ENCODE data around the gene ABCC1.
"Not testable (repeated sequence)": the region's sequence is repeated elsewhere in the genome, so short reads cannot be mapped to it uniquely, and the experiment has no call there.

The ABCC1 gene

DNA sequence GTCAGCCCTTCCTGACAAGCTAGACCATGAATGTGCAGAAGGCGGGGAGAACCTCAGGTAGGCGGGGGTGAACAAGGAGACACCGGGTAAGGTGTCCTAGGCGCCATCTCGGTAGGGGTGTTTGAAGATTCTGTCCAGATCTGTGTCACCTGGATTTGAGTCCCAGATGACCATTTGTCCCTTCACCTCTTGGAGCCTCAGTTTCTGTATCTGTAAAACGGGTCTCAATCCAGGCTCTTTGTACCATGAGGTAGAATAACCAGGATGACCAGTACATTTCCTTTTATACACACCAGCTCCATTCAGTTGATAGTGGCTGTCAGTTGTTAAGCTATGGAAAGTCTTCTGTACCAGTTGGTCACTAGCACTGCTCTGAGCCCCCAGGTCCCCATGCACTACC lies 187.2 kb downstream of the ABCC1 start:
- DNase-seq (ENCODE audit: low read depth in 2 of 3, low spot score in 2 of 3): no peak

DNA sequence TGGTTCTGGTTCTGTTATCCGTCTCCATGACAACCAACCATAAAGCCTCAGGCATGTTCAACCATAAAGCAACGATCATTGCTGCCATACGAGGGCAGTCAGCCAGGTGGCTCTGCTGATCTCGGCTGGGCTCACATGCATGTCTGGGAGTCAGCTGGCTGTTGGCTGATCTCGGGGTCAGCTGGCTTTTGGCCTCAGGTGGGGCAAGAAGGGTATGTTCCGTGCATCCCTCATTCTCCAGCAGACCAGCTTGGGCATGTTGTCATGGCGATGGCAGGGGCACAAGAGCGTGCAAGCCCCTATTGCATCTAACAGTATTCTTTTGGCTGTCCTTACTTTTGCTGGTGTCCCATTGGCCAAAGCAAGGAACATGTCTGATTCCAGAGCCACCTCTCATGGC lies 187.7 kb downstream of the ABCC1 start:
- no peak for DNase-seq (ENCODE audit: low read depth in 2 of 3, low spot score in 2 of 3)

DNA sequence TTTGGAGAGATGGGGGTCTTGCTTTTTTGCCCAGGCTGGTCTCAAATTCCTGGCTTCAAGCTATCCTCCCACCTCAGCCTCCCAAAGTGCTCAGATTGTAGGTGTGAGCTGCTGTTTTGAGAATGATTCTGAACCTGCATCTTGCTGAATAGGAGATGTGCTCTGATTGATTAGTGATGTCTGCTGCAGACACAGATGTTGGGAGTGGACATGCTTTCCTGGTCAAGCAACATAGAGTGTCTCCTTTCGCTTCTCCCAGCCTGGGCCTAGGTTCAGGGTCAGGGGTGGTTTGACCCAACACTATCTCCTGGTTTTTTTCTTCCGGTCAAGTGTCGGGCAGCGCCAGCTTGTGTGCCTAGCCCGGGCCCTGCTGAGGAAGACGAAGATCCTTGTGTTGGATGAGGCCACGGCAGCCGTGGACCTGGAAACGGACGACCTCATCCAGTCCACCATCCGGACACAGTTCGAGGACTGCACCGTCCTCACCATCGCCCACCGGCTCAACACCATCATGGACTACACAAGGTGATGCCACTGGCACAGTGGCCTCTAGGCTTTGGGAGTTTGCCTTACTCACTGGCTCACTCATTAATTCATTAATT lies 188.7 kb downstream of the ABCC1 start:
- no peak for DNase-seq (ENCODE audit: low read depth in 2 of 3, low spot score in 2 of 3)

DNA sequence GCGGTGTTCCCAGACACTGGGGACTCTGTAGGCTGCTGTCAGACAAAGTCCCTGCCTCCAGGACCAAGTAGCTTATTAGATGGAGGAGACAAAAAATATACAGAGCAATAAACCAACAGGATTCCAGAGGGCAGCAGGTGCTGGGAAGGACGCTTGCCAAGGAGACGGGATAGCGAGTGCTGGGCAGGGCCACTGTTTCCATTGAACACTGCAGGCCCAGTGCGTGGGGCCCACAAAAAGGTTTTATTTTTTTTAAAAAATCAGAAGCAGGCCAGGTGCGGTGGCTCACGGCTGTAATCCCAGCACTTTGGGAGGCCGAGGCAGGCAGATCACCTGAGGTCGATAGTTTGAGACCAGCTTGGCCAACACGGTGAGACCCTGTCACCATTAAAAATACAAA lies 189.6 kb downstream of the ABCC1 start:
- DNase-seq (ENCODE audit: low read depth in 2 of 3, low spot score in 2 of 3): no peak

DNA sequence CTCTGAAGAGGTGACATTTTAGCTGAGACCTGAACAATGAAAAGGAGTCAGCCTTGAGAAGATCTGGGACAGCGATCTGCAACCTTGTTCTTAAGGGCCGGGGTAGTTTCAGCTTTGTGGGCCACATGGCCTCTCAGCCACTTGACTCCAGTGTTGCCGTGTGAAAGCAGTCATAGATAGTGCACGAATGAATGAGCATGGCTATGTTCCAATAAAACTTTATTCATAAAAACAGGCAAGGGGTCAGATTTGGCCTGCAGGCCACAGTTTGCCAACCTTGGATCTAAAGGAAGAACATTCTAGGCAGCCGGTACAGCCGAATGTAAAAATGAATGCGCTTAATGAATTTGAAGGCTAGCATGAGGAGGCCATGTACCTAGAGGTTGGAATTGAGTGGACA lies 190.4 kb downstream of the ABCC1 start:
- DNase-seq (ENCODE audit: low read depth in 2 of 3, low spot score in 2 of 3): no peak

DNA sequence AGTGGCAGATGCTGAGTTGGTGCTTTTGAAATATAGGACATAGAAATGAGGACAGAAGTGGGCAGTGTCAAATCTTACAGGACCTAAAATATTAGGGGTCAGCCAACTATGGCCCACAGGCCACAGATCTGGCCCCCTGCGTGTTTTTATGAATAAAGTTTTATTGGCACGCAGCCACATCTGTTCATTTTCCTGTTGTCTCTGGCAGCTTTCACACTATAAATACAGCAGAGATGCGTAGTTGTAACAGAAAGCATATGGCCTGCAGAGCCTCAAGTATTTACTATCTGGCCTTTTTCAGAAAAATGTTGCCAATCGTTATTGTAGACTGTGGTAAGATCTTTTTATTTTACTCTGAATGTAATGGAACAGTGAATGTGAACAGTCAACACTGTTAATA lies 191.1 kb downstream of the ABCC1 start:
- no peak for DNase-seq (ENCODE audit: low read depth in 2 of 3, low spot score in 2 of 3)

DNA sequence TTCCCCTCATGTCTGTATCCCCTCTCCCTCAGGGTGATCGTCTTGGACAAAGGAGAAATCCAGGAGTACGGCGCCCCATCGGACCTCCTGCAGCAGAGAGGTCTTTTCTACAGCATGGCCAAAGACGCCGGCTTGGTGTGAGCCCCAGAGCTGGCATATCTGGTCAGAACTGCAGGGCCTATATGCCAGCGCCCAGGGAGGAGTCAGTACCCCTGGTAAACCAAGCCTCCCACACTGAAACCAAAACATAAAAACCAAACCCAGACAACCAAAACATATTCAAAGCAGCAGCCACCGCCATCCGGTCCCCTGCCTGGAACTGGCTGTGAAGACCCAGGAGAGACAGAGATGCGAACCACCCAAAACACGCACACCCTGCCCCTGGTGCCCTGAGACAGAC lies 191.7 kb downstream of the ABCC1 start:
- no peak for DNase-seq (ENCODE audit: low read depth in 2 of 3, low spot score in 2 of 3)

DNA sequence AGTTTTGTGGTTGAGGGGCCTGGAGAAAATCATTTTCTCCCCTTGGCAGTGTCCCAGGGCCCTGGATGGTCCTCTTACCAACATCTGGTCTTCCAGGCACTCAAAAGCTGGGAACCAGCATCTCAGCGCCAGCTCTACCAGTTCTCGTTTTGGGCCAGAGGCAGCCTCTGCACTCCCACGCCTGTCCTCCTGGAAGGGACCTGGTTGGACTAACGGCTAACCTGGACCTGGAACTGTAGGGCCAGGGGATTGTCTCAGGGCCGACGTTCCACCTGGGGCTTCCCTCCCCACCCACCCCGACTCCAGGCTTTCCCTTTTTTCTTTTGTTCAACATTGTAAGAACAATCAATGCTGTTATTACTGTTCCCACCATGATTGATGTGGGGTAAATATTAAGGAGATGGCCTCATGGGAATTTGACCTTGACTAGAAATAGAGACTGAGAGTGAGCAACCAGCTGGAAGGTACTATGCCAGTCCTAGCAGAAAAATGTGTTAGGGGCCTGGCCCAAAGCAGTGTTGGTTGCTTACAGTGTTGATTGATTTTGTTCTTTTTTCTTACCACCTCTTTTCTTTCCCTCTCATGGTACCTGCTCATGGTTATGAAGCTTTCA lies 192.5 kb downstream of the ABCC1 start:
- no peak for DNase-seq (ENCODE audit: low read depth in 2 of 3, low spot score in 2 of 3)

DNA sequence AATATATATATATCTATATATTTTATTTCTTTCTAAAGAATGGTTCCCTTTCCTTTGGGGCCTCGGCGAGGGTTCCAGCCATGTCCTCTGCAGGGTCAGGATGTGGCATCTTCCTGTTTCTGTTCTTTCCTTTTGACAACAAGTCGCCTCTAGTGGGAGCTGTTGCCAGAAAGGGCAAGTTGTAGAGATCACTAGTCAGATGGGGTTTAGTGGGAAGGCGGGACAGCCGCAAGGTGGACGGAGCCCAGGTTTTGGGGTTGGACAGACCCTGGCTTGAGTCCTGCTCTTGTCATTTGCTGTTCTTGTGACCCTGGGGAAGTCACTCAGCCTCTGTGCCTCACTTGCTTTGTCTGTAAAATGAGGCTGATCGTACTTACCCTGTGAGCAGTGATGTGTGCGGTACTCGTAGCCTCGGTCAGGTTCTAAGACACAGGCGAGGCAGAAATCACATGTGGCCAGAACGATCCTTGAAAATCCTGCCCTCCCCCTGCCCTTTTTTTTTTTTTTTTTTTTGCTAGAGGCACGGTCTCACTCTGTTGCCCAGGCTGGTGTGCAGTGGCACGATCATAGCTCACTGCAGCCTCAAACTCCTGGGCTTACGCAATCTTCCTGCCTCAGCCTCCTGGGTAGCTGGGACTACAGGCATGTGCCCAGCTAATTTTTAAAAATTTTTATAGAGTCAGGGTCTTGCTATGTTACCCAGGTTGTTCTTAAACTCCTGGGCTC lies 193.8 kb downstream of the ABCC1 start:
- DNase-seq (ENCODE audit: low read depth in 2 of 3, low spot score in 2 of 3): no peak

DNA sequence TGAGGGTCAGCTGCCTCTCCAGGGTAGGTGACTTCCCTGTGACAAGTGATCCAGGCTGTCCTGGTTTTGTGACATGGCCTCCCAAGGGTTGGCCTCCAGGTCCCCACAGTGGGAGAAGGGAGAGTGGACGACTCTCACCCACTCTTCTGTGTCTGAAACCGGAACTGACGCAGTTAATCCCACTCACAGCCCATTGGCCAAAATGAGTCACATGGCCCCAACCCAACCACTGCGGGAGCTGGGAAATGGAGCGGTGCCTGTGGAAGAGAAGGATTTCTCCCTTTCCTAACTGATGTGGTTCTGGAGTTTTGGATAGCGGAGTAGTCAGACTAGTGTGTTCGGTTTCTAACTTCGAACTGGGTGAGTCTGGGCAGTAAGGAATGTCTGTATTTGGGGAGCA lies 194.5 kb downstream of the ABCC1 start:
- DNase-seq (ENCODE audit: low read depth in 2 of 3, low spot score in 2 of 3): no peak

DNA sequence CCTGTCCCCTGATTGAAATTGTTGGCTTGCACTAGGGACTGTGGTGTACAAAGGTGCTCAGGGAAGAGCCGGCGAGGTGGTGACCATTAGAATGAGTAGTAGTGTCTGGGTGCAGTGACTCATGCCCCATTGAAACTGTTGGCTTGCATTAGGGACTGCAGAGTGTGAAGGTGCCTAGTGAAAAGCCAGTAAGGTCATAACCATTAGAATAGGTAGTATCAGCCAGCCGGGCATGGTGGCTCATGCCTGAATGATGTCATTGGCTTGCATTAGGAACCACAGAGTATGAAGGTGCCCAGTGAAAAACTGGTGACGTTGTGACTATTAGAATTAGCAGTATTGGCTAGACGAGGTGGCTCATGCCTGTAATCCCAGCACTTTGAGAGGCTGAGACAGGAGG lies 195.0 kb downstream of the ABCC1 start:
- DNase-seq (ENCODE audit: low read depth in 2 of 3, low spot score in 2 of 3): no peak

DNA sequence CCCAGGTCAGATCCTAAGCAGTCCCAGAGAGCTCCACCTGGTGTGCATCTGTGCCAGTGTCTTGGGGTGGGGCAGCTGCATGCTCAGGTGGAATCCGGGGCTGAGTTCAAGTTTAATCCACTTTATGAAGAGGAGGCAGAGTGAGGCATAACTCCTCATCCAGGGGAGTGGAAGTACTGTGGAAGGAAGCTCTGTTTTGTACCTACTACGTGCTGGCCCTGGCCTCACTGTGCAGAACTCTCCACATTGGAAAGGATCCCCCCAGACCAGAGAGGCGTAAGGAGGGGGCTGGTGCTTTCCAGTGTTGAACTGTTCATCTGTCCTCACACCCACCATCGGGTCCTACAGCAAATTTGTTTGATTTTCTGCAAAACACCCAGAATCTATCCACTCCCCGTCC lies 195.9 kb downstream of the ABCC1 start:
- no peak for DNase-seq (ENCODE audit: low read depth in 2 of 3, low spot score in 2 of 3)

DNA sequence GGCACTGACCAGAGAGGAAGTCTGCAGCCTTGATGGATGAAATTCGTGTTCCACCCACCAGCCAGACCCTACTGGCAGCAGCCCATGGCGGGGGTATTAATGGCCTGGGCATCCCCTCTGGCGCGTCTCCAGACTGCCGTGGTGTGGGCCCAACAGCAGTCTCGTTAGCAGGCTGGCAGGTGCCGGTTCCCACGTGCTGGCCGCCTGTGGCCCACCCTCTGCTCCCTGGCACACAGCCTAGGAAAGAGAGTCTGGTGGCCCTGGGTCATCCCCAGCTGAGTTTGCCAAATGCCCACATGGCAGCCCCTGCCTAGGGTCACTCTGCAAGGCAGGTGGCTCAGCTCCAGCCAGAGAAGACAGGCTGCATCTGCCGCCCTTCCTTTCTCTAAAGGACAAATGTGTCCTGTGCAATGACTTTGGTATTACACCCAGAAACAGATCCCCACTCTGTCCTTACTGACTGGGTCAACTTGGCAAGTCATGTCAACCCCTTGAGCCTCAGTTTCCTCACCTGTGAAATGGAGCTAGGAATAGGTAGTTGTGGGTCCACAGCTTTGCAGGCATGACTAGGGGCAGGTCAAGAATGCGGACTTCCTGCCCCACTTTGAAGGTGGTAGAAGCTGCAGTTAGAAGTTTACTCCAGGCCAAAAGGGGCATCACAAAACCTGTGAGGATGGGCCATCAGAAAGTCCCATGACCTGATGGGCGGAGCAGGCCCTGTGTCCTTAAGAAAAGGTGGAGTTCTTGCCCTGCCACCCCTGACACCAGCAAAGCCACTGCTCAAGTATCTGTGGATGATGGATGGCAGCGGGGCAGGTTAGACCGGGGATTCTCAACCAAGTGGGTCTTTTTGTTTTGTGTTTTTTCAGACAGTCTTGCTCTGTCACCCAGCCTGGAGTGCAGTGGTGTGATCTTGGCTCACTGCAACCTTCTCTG lies 197.2 kb downstream of the ABCC1 start:
- DNase-seq (ENCODE audit: low read depth in 2 of 3, low spot score in 2 of 3): no peak

DNA sequence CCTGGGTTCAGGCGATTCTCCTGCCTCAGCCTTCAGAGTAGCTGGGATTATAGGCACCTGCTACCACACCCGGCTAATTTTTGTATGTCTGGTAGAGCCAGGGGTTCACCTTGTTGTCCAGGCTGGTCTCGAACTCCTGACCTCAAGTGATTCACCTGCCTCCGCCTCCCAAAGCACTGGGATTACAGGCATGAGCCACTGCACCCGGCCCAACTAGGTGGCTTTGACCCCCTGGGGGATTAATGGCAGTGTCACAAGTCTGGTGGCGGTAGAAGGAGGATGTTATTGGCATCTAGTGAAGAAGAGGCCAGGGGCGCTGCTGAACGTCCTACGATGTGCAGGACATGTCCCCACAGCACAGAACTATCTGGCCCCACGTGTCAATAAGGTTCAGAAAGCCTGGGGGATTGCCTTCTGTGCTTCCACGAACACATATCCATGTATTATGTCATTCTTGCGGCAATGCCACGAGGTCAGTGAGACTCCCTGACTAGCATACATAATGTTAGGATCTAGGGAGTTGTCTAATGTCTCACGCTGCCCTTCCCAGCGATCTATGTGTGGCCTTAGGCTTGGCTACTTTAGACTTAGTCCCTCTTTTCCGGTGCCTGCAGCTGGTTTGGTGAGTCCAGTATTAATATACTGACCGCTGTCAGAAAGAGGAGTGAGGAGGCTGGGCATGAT lies 198.0 kb downstream of the ABCC1 start:
- no peak for DNase-seq (ENCODE audit: low read depth in 2 of 3, low spot score in 2 of 3)

DNA sequence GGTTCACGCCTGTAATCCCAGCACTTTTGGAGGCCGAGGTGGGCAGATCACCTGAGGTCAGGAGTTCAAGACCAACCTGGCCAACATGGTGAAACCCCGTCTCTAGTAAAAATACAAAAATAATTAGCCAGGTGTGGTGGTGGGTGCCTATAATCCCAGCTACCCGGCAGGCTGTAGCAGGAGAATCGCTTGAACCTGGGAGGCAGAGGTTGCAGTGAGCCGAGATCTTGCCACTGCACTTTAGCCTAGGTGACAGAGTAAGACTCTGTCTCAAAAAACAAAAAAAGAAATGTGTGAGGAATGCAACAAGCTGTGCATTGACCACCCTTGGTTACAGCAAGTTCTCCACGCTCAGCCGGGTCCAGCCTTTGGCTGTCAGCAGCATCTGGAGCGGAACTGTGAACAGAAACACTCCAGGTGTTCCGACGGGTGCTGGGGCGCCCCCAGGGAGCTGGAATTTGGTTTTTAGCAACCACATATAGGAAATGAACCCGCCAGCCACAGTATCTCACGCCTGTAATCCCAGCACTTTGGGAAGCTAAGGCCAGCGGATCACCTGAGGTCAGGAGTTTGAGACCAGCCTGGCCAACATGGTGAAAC lies 198.7 kb downstream of the ABCC1 start:
- not testable (repeated sequence) for DNase-seq (ENCODE audit: low read depth in 2 of 3, low spot score in 2 of 3)

DNA sequence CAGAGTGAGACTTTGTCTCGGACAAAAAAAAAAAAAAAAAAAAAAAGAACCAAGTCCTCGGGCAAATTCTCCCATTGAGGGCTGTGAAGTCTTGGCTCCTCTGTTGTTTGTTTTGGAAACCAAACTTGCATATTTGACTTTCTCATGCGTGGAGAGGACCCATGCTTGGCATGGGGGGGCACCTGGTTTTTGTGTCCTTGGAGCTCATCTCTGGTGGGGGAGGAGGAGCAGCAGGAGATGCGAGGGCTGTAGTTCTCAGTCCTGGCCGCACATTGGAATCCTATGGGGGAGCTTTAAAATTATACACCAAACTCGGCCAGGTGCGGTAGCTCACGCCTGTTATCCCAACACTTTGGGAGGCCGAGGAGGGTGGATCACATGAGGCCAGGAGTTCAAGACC lies 199.3 kb downstream of the ABCC1 start:
- DNase-seq (ENCODE audit: low read depth in 2 of 3, low spot score in 2 of 3): no peak

DNA sequence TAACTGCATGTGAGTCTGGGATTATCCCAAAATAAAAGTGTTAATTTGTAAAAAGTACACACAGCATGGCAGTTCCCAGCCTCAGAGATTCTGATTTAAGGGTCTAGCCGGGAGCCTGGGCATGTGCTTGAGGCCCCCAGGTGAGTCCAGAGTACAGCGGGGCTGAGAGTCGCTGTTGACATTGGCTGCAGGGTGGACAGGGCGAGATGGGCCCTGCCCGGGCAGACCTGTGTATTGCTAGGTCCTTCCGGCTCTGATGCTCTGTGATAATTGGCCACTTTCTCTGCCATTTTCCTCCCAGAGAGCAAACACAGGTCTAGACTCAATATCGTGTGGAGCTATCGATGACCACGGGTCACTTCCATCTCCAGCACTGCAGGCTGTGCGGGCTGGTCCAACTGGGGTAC lies 200.3 kb downstream of the ABCC1 start:
- DNase-seq (ENCODE audit: low read depth in 2 of 3, low spot score in 2 of 3): no peak

DNA sequence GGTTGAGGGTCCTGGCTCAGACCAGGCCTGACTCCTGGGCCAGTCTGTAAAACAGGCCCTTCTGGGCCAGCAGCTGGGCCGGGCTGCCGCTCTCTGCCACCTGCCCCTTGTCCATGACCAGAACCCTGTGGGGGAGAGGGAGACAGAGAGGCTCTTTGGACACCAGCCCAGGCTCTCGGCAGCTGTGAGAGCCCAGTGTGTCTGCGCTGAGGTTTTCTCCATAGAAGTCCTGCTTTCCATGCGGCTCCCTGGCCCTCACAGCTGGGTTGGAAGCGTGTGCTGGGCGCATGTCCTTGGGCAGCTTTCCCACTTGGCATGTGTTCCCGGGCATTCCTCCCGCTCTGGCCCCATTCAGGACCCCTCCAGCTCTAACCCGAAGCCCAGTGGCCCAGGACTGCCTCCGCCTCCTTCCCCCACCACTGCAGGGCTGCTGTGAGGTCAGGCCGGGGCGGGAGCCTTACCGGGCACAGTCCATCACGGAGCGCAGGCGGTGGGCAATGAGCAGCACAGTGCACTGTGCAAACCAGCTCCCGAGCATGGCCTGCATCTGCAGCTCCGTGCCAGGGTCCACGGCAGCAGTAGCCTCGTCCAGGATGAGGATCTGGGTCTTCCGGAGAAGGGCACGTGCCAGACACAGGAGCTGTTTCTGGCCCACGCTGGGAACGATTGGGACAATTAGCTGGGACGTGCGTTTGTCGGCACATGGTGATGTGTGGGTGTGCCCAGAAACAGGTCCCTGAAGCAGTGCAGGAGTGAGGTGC lies 200.9 kb downstream of the ABCC1 start:
- no peak for DNase-seq (ENCODE audit: low read depth in 2 of 3, low spot score in 2 of 3)

DNA sequence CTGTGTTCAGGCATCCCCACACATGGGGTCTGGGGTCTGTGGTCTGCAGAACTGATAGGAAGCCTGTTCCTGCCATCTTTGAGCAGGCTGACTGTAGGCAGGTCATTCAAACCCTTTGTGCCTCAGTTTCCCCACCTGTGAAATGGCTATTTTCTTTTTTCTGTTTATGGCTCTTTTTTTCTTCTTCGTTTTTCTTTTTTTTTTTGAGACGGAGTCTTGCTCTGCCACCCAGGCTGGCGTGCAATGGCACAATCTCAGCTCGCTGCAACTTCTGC lies 201.4 kb downstream of the ABCC1 start:
- DNase-seq (ENCODE audit: low read depth in 2 of 3, low spot score in 2 of 3): no peak

DNA sequence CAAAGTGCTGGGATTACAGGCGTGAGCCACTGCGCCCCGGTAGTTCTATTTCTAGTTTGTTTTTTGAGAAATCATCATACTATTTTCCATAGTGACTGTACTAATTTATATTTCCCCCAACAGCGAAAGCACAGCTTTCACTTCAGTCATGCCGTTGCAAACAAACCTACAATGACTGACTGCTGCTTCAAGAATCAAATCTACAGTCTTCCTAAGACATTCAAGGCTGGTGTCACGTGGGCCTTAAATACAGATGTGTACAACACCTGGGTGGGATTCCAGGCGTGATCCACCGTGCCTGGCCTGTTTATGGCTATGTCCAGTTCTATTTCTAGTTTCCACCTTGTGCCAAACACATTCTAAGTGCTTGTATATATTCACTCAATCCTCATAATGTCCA lies 201.9 kb downstream of the ABCC1 start:
- no peak for DNase-seq (ENCODE audit: low read depth in 2 of 3, low spot score in 2 of 3)
